NCI-H524 treated with DMSO at 0.1 percent for 48 hours (cell line): ENCODE results near the gene SDC3.
"Not testable (repeated sequence)": the region's sequence is repeated elsewhere in the genome, so short reads cannot be mapped to it uniquely, and the experiment has no call there.

Experiments
- DNase-seq: peaks from one replicate; lab custom pipeline; 2025; lab: John Stamatoyannopoulos, UW

Gene SDC3

GRCh38 chr1:30908696-30909364, at the start of gene SDC3:
SDC3 (minus strand) TSS chr1:30908758; CDS start chr1:30908586, 172 bp downstream.
- DNase-seq, result no peak

GRCh38 chr1:30957560-30958222, 49.1 kb upstream of the SDC3 start:
- DNase-seq, result no peak

GRCh38 chr1:30955448-30956015, 47.0 kb upstream of the SDC3 start:
- no peak for DNase-seq

GRCh38 chr1:30953685-30954084, 45.1 kb upstream of the SDC3 start:
- no peak for DNase-seq

GRCh38 chr1:30952098-30952497, 43.5 kb upstream of the SDC3 start:
- DNase-seq, result no peak

GRCh38 chr1:30950700-30951099, 42.1 kb upstream of the SDC3 start:
- DNase-seq, result no peak

GRCh38 chr1:30950053-30950452, 41.5 kb upstream of the SDC3 start:
- DNase-seq, result no peak

- DNase-seq, result not testable (repeated sequence)
Measured at GRCh38 chr1:30949487-30949838, 40.9 kb upstream of the SDC3 start.

GRCh38 chr1:30948813-30949486, 40.4 kb upstream of the SDC3 start:
- DNase-seq, result not testable (repeated sequence)

- DNase-seq, result no peak
Measured at GRCh38 chr1:30948278-30948677, 39.7 kb upstream of the SDC3 start.

- DNase-seq, result no peak
Measured at GRCh38 chr1:30947212-30947611, 38.7 kb upstream of the SDC3 start.

- DNase-seq, result no peak
Measured at GRCh38 chr1:30942326-30942963, 33.9 kb upstream of the SDC3 start.

- no peak for DNase-seq
Measured at GRCh38 chr1:30940541-30940940, 32.0 kb upstream of the SDC3 start.

GRCh38 chr1:30936541-30937171, 28.1 kb upstream of the SDC3 start:
- no peak for DNase-seq

- DNase-seq, result not testable (repeated sequence)
Measured at GRCh38 chr1:30935758-30936157, 27.2 kb upstream of the SDC3 start.

GRCh38 chr1:30934613-30935012, 26.1 kb upstream of the SDC3 start:
- DNase-seq, result no peak

- DNase-seq, result no peak
Measured at GRCh38 chr1:30933874-30934252, 25.3 kb upstream of the SDC3 start.

GRCh38 chr1:30930631-30931173, 22.1 kb upstream of the SDC3 start:
- peak; percentile 65 for DNase-seq

GRCh38 chr1:30929944-30930525, 21.5 kb upstream of the SDC3 start:
- no peak for DNase-seq

- DNase-seq, result no peak
Measured at GRCh38 chr1:30929135-30929889, 20.8 kb upstream of the SDC3 start.

GRCh38 chr1:30928789-30929134, 20.2 kb upstream of the SDC3 start:
- no peak for DNase-seq
